GM12874 (cell line): ENCODE data around the gene FSTL4.

Experiments
- CTCF ChIP-seq: IDR thresholded peaks from 2 replicates; pipeline ENCODE4 v1.5.1; 2011; ENCODE audit warnings: low read depth, mild to moderate bottlenecking, control low read depth, low read length, moderate library complexity; ENCODE audit not compliant: insufficient read depth

Gene FSTL4

GRCh38 chr5:133253070-133253469 is 359.3 kb downstream of the FSTL4 start:
- no peak for TF ChIP-seq CTCF

- TF ChIP-seq CTCF = no peak
Observed at GRCh38 chr5:133252133-133252480, 360.2 kb downstream of the FSTL4 start.

- TF ChIP-seq CTCF = no peak
Observed at GRCh38 chr5:133251296-133252132, 360.8 kb downstream of the FSTL4 start.

GRCh38 chr5:133250527-133250926 is 361.8 kb downstream of the FSTL4 start:
- TF ChIP-seq CTCF = no peak

GRCh38 chr5:133249593-133249992 is 362.7 kb downstream of the FSTL4 start:
- no peak for TF ChIP-seq CTCF

GRCh38 chr5:133247881-133248624 is 364.3 kb downstream of the FSTL4 start:
- TF ChIP-seq CTCF = no peak

- no peak for TF ChIP-seq CTCF
Observed at GRCh38 chr5:133247151-133247709, 365.1 kb downstream of the FSTL4 start.
